Caco-2 (cell line): Measurements from ENCODE around the gene SLC25A10. TPM values are rescaled to one million over a fixed set of nuclear protein-coding genes. Genes with fewer than 3 reads are reported as not detected.

Source experiments
- BruUV-seq: library from RNA; stranded (reverse); fragments of 400-500 nt; replicated peaks from 2 replicates; lab custom pipeline; 2021; lab: Mats Ljungman, UMichigan
- CTCF ChIA-PET: fragments of 300-600 bp; sonication (Branson Sonifier 250); formaldehyde crosslinking; loops from one replicate; lab custom pipeline; 2022; ENCODE audit warnings: antibody characterized with exemption; lab: Charles Lee
- POLR2A ChIA-PET: fragments of 300-600 bp; sonication (Branson Sonifier 250); formaldehyde crosslinking; loops from one replicate; lab custom pipeline; 2022; ENCODE audit warnings: antibody characterized with exemption; lab: Charles Lee
- DNase-seq, 2 experiments: peaks; one replicate each; pipeline versions ENCODE4 v3.0.0 to v3.0.0-alpha.2; 2020 to 2022
- H3K27me3 ChIP-seq: replicated peaks from 2 replicates; pipeline ENCODE4 v1.6.0; 2011; ENCODE audit warnings: low read length; ENCODE audit not compliant: control insufficient read depth, insufficient read depth
- H3K36me3 ChIP-seq: 2 replicates; pipeline ENCODE4 v1.5.1; 2011; ENCODE audit warnings: low read length; ENCODE audit not compliant: control insufficient read depth, insufficient read depth
- H3K4me1 ChIP-seq: fragments of 250-450 bp; sonication (Bioruptor Pico); 2 replicates; pipeline ENCODE4 v1.5.1; 2020; ENCODE audit warnings: mild to moderate bottlenecking
- H3K4me3 ChIP-seq: 2 replicates; pipeline ENCODE4 v1.5.1; 2011; ENCODE audit warnings: low read depth, mild to moderate bottlenecking, control low read depth, low read length
- H3K9me3 ChIP-seq: fragments of 250-450 bp; sonication (Bioruptor Pico); 2 replicates; pipeline ENCODE4 v1.5.1; 2020; ENCODE audit warnings: mild to moderate bottlenecking, moderate library complexity
- H3K27ac Mint-ChIP-seq: one replicate; pipeline ENCODE4 v1.8.0; 2022; ENCODE audit warnings: mixed read lengths; ENCODE audit not compliant: unreplicated experiment
- H3K27me3 Mint-ChIP-seq: one replicate; pipeline ENCODE4 v1.8.0; 2022; ENCODE audit warnings: mixed read lengths; ENCODE audit not compliant: insufficient read depth, unreplicated experiment
- H3K36me3 Mint-ChIP-seq: one replicate; pipeline ENCODE4 v1.8.0; 2022; ENCODE audit warnings: mild to moderate bottlenecking, mixed read lengths; ENCODE audit not compliant: insufficient read depth, unreplicated experiment
- H3K4me1 Mint-ChIP-seq: one replicate; pipeline ENCODE4 v1.8.0; 2022; ENCODE audit warnings: low read depth, mixed read lengths; ENCODE audit not compliant: unreplicated experiment
- H3K4me3 Mint-ChIP-seq: one replicate; pipeline ENCODE4 v1.8.0; 2022; ENCODE audit warnings: mild to moderate bottlenecking, moderate library complexity, mixed read lengths; ENCODE audit not compliant: unreplicated experiment
- H3K9me3 Mint-ChIP-seq: one replicate; pipeline ENCODE4 v1.8.0; 2022; ENCODE audit warnings: mixed read lengths; ENCODE audit not compliant: unreplicated experiment
- intact Hi-C: fragments of 100-400 bp; cut with micrococcal nuclease; formaldehyde crosslinking; loops from one replicate; pipeline ENCODE4 v1.10.0; 2022; ENCODE audit not compliant: unreplicated experiment
- total RNA-seq: library from RNA; stranded (reverse); gene quantifications from 2 replicates; pipeline ENCODE4 v1.2.3, GENCODE V29; 2022
- TF ChIP-seq, protein P1 (sequence below), 2 experiments: fragments of 200-600 bp in 1 of 2; IDR thresholded peaks; 1 replicate in 1 of 2; 2 replicates in 1 of 2; pipeline versions ENCODE4 v1.5.1 to v1.8.0; 2011 to 2022; ENCODE audit warnings: antibody characterized with exemption in 1 of 2, control low read depth in 1 of 2, inconsistent platforms in 1 of 2, low read depth in 1 of 2, low read length in 1 of 2, mild to moderate bottlenecking in 1 of 2, moderate library complexity in 1 of 2; ENCODE audit not compliant: insufficient read depth in 1 of 2, severe bottlenecking in 1 of 2, unreplicated experiment in 1 of 2

The SLC25A10 gene
- total RNA-seq, 1 experiment from 2014 or later: 49.5 TPM

GRCh38 chr17:81719410-81720266, 7.6 kb downstream of the SLC25A10 start:
- Mint-ChIP-seq H3K27me3 (no peaks in the 10 kb centered on the region), H3K27ac (no peak overlapping the region), H3K4me1 (no peaks in the 10 kb centered on the region), H3K36me3 (peaks cover 33% of the 10 kb centered on the region), H3K9me3 (no peaks in the 10 kb centered on the region), H3K4me3 (no peak overlapping the region)
- TF ChIP-seq, protein P1, sequence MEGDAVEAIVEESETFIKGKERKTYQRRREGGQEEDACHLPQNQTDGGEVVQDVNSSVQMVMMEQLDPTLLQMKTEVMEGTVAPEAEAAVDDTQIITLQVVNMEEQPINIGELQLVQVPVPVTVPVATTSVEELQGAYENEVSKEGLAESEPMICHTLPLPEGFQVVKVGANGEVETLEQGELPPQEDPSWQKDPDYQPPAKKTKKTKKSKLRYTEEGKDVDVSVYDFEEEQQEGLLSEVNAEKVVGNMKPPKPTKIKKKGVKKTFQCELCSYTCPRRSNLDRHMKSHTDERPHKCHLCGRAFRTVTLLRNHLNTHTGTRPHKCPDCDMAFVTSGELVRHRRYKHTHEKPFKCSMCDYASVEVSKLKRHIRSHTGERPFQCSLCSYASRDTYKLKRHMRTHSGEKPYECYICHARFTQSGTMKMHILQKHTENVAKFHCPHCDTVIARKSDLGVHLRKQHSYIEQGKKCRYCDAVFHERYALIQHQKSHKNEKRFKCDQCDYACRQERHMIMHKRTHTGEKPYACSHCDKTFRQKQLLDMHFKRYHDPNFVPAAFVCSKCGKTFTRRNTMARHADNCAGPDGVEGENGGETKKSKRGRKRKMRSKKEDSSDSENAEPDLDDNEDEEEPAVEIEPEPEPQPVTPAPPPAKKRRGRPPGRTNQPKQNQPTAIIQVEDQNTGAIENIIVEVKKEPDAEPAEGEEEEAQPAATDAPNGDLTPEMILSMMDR (IDR thresholded peaks at IDR 0.05; ENCODE audit: insufficient read depth in 1 of 2, low read depth in 1 of 2, low read length in 1 of 2, severe bottlenecking in 1 of 2, unreplicated experiment in 1 of 2): no peak
- Histone ChIP-seq H3K36me3 (no peaks in the 10 kb centered on the region; the same call in 1 of the 2 replicates), H3K4me1 (peaks cover 4% of the 10 kb centered on the region; the same call in 1 of the 2 replicates), H3K27me3 (no peaks in the 10 kb centered on the region), H3K4me3 (no peak overlapping the region), H3K9me3 (no peaks in the 10 kb centered on the region)
- no peak for DNase-seq
- intact Hi-C loops: no loop called here
- CTCF ChIA-PET: no interaction called here
- no TSS peak for BruUV-seq
- POLR2A ChIA-PET: no interaction called here

DNA sequence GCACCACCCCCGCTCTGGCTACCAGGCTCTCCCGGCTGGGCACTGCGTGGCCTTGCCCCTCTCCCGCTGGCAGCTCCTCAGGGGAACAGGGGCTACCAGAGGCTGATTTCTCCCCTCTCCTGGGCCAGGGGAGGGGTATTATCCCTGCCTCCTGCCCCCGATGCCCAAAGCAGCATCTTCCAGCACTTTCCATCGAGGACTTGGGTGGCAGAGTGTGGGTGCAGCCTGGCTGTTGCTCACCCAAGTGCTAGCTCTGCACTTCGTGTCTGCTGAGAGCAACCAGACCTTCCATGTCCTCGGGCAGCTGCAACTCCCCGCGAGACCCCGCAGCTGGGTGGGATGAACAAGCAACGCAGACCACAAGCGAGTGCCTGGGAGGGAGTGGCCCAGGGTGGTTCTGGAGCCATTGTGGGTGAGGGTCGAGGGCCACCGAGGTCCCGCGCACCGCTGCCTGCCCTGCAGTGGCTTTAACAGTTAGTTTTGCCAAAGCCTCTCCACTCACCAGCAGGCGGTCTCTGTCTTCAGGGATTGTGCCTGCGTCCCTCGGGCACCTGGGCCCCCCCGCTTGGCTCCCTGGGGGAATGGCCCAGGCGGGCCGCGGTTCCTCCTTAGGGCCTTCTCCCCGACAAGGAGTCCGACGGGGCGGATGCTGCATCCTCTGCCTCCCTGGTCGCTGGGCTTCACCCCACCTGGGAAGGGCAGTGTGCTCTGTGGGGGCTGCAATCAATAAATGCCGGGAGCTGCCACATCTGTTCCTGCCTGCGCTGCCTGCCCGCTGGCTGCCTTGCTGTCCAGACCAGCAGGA, 8.4 kb downstream of the SLC25A10 start:
- CTCF ChIA-PET: no interaction called here
- peaks cover 31% of the 10 kb centered on the region for H3K36me3 Mint-ChIP-seq
- DNase-seq: no peak

More for the DNA sequence above, 8.4 kb downstream of the SLC25A10 start:
- no peaks in the 10 kb centered on the region for H3K27me3 ChIP-seq
- no peak overlapping the region for H3K4me3 ChIP-seq
- H3K27ac Mint-ChIP-seq: no peak overlapping the region
- TSS peak; percentile 11 for BruUV-seq
- peaks cover 4% of the 10 kb centered on the region; the same call in 1 of the 2 replicates for H3K4me1 ChIP-seq
- POLR2A ChIA-PET: no interaction called here
- no peak overlapping the region for H3K4me3 Mint-ChIP-seq
- no peaks in the 10 kb centered on the region for H3K9me3 Mint-ChIP-seq
- H3K36me3 ChIP-seq: no peaks in the 10 kb centered on the region
- H3K27me3 Mint-ChIP-seq: no peaks in the 10 kb centered on the region
- no peaks in the 10 kb centered on the region for H3K4me1 Mint-ChIP-seq
- TF ChIP-seq, protein P1 (IDR thresholded peaks at IDR 0.05; ENCODE audit: insufficient read depth in 1 of 2, low read depth in 1 of 2, low read length in 1 of 2, severe bottlenecking in 1 of 2, unreplicated experiment in 1 of 2): no peak
- intact Hi-C loops: no loop called here
- H3K9me3 ChIP-seq: no peaks in the 10 kb centered on the region
